ENCODE results near the gene ZNF860.

The ZNF860 gene

DNA sequence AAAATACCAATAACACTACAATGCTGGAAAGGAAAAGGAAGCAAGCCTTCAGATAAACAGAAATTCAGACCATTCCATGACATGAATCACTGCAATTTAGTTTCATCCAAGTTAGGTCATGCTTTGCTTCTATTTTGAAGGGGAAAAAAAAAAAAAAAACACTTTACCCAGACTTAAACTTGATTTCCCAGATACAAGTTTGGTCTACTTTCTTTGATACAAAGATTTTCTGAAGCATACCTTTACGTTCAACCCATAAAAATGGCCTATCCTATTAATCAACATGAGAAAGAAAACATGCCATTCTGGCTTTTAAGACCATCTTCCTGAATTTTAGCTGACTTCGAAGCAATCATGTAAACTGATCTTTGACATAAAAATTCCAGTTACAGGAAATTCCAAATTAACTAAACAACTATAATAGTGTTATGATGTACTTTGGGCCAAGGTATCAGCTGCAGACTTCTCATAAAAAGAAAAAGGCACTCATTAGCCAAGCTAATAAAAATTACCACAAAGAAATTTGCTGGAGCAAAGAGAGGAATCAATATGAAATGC, 13.1 kb upstream of the ZNF860 start:
- H3K4me3 ChIP-seq (ENCODE audit: control insufficient read depth, low read depth, low read length) = no peak overlapping the region
- DNase-seq (ENCODE audit: low read depth) = peak; percentile 64

DNA sequence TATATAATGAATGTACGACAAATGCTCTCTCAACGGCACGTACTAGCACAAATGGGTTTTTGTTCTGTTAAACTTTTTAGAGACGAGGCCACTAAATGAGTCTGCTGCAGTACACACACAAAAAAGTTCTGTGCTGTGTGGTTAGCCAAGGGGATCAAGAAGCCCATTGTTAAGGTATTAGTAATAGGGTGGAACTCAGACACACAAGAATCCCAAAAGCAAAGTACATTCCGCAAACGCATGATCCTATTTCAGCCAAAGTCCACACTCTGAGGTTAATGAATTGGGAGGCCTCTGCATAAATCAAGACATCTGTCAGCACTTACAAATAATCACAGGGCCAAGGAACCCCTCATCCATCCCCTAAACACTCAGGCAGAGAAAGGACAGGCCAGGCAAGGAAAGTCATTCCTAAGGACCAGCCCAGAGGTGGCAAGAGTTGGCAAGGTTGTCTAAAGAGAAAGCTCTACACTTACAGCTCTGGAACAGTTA, 12.6 kb upstream of the ZNF860 start:
- TF ChIP-seq, protein P1, sequence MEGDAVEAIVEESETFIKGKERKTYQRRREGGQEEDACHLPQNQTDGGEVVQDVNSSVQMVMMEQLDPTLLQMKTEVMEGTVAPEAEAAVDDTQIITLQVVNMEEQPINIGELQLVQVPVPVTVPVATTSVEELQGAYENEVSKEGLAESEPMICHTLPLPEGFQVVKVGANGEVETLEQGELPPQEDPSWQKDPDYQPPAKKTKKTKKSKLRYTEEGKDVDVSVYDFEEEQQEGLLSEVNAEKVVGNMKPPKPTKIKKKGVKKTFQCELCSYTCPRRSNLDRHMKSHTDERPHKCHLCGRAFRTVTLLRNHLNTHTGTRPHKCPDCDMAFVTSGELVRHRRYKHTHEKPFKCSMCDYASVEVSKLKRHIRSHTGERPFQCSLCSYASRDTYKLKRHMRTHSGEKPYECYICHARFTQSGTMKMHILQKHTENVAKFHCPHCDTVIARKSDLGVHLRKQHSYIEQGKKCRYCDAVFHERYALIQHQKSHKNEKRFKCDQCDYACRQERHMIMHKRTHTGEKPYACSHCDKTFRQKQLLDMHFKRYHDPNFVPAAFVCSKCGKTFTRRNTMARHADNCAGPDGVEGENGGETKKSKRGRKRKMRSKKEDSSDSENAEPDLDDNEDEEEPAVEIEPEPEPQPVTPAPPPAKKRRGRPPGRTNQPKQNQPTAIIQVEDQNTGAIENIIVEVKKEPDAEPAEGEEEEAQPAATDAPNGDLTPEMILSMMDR (IDR thresholded peaks at IDR 0.05; ENCODE audit: control insufficient read depth, insufficient read depth, low read depth, low read length, missing control alignments) = no peak
- DNase-seq (ENCODE audit: low read depth) = peak; percentile 94
- no peak overlapping the region for H3K4me3 ChIP-seq (ENCODE audit: control insufficient read depth, low read depth, low read length)

More for the DNA sequence above, 13.1 kb upstream of the ZNF860 start:
- TF ChIP-seq, protein P1 (IDR thresholded peaks at IDR 0.05; ENCODE audit: control insufficient read depth, insufficient read depth, low read depth, low read length, missing control alignments) = no peak

DNA sequence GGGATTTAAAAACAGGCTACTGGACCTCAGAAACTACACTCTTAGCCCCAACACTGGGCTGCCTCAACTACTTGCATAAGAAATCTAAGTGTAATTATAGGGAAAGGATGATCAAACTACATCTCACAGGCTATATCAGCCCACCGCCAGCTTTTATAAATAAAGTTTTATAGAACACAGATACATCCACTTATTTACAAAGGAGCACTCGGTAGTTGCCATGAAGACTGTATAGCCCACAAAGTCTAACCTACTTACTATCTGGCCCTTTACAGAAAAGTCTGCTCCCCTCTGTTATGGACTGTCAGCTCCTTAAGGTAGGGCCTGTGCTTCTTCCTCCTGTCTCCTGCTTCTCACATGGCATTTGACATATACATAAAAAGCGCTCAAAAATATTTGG, 9.9 kb upstream of the ZNF860 start:
- TF ChIP-seq, protein P1 (IDR thresholded peaks at IDR 0.05; ENCODE audit: control insufficient read depth, insufficient read depth, low read depth, low read length, missing control alignments) = no peak
- no peak for DNase-seq (ENCODE audit: low read depth)
- H3K4me3 ChIP-seq (ENCODE audit: control insufficient read depth, low read depth, low read length) = no peak overlapping the region

DNA sequence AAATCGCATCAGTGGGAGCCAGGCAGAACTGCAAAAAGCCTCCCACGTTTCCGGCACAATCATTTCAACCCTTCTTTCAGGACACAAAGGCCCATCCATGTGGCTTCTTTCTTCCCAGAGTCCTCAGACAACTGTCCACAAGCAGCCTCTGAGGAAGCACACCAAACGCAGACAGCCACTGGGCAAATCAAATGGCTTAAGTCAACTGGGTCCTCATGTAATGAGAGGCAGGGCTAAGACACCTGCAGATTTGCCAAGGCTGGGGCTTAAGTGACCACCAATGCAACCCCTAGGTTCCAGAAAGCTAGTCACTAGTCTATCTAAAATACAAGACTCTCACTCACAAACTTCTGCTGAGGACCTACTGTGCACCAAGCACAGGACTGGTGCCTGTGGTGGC, 8.5 kb upstream of the ZNF860 start:
- TF ChIP-seq, protein P1 (IDR thresholded peaks at IDR 0.05; ENCODE audit: control insufficient read depth, insufficient read depth, low read depth, low read length, missing control alignments) = no peak
- H3K4me3 ChIP-seq (ENCODE audit: control insufficient read depth, low read depth, low read length) = no peak overlapping the region
- no peak for DNase-seq (ENCODE audit: low read depth)

DNA sequence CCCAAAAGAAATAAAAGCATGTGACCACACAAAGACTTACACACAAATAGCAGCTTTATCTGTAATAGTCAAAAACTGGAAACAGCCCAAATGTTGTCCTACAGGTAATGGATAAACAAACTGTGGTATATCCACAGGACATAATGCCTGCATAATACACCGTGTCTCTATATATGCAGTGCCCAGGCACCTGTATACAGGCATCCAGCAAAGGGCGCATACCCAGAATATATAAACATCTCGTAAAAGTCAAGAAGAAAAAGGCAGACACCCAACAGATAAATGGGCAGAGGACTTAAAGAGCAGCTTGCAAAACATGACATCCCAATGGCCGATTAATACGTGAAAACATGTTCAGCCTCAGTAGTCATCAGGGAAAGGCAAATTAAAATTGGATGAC, 7.7 kb upstream of the ZNF860 start:
- TF ChIP-seq, protein P1 (IDR thresholded peaks at IDR 0.05; ENCODE audit: control insufficient read depth, insufficient read depth, low read depth, low read length, missing control alignments) = no peak
- no peak for DNase-seq (ENCODE audit: low read depth)
- H3K4me3 ChIP-seq (ENCODE audit: control insufficient read depth, low read depth, low read length) = no peak overlapping the region

DNA sequence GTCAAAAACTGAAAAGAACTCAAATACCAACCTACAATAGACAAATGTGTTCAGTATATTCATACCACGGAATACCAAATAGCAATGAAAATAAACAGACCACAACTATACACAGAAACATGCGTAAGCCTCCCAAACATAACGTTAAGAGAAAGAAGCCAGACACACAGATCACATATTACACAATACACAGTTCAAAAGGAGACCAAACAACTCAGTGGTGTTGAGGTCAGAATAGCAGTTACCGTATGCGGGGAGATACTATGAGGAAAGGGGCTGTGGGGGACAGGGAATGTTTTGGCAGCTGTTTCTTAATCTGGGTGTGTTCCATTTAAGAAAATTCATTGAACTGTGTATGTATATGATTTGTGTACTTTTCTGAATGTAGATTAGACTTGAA, 7.1 kb upstream of the ZNF860 start:
- H3K4me3 ChIP-seq (ENCODE audit: control insufficient read depth, low read depth, low read length) = no peak overlapping the region
- DNase-seq (ENCODE audit: low read depth) = no peak
- TF ChIP-seq, protein P1 (IDR thresholded peaks at IDR 0.05; ENCODE audit: control insufficient read depth, insufficient read depth, low read depth, low read length, missing control alignments) = no peak

Measured in AG09309 (cell line).